GM12892 (cell line): ENCODE data around the gene PLK2.

Experiments used
- POLR2AphosphoS5 ChIP-seq: IDR thresholded peaks from 2 replicates; pipeline ENCODE4 v1.6.1; 2011; ENCODE audit warnings: low read depth, low read length, control low read depth
- TAF1 ChIP-seq: IDR thresholded peaks from 2 replicates; pipeline ENCODE4 v1.6.1; 2011; ENCODE audit warnings: low read depth, mild to moderate bottlenecking, control low read depth, low read length, borderline replicate concordance

GRCh38 chr5:58452566-58453258 lies 7.2 kb downstream of the PLK2 start:
- TF ChIP-seq POLR2AphosphoS5 (no peak), TAF1 (no peak)
